IPS DF 4.7 (cell line): ENCODE measurements around the gene CD151.

Experiments
- DNase-seq: peaks from one replicate; pipeline ENCODE4 v3.0.0-alpha.2; 2013; ENCODE audit warnings: low spot score; ENCODE audit errors: extremely low read depth

The CD151 gene

GRCh38 chr11:843086-843734, 10.5 kb downstream of the CD151 start:
- no peak for DNase-seq

GRCh38 chr11:843818-844692, 11.3 kb downstream of the CD151 start:
- DNase-seq = no peak

- no peak for DNase-seq
These were observed 12.2 kb downstream of the CD151 start for GRCh38 chr11:844693-845644.

- no peak for DNase-seq
These were observed 13.2 kb downstream of the CD151 start for GRCh38 chr11:845872-846495.

- DNase-seq = no peak
These were observed 13.8 kb downstream of the CD151 start for GRCh38 chr11:846496-847098.

- DNase-seq = no peak
These were observed 15.1 kb downstream of the CD151 start for GRCh38 chr11:847876-848275.

GRCh38 chr11:848380-848931, 15.7 kb downstream of the CD151 start:
- DNase-seq = no peak

GRCh38 chr11:849104-849824, 16.5 kb downstream of the CD151 start:
- DNase-seq = no peak

GRCh38 chr11:849951-850774, 17.4 kb downstream of the CD151 start:
- DNase-seq = no peak

GRCh38 chr11:850775-851763, 18.3 kb downstream of the CD151 start:
- DNase-seq = no peak

GRCh38 chr11:852762-853161, 20.0 kb downstream of the CD151 start:
- no peak for DNase-seq

- no peak for DNase-seq
These were observed 21.1 kb downstream of the CD151 start for GRCh38 chr11:853682-854448.

- DNase-seq = no peak
These were observed 22.0 kb downstream of the CD151 start for GRCh38 chr11:854601-855329.

GRCh38 chr11:855330-855674, 22.6 kb downstream of the CD151 start:
- DNase-seq = no peak

- no peak for DNase-seq
These were observed 23.0 kb downstream of the CD151 start for GRCh38 chr11:855796-856195.

GRCh38 chr11:856397-856796, 23.6 kb downstream of the CD151 start:
- DNase-seq = no peak
